Fibroblast of lung (primary cell): ENCODE measurements around the gene ILF2.
"Not testable (repeated sequence)": the region's sequence is repeated elsewhere in the genome, so short reads cannot be mapped to it uniquely, and the experiment has no call there.

ENCODE experiments used
- CTCF ChIP-seq, 2 donors: IDR thresholded peaks in 1 of 2; conservative IDR thresholded peaks in 1 of 2; 1 replicate in 1 of 2; 2 replicates in 1 of 2; pipeline ENCODE4 v1.5.1; 2011 to 2012; ENCODE audit warnings: low read length in 2 of 2, control low read depth in 1 of 2, inconsistent platforms in 1 of 2, low read depth in 1 of 2, mild to moderate bottlenecking in 1 of 2
- EZH2 ChIP-seq: IDR thresholded peaks from 2 replicates; pipeline ENCODE4 v1.5.1; 2012; ENCODE audit warnings: low read length, control low read depth, mild to moderate bottlenecking; ENCODE audit errors: missing control alignments

- TF ChIP-seq CTCF (conservative IDR thresholded peaks at IDR 0.05 in 1 of 2, IDR thresholded peaks at IDR 0.05 in 1 of 2; ENCODE audit: low read depth in 1 of 2, low read length in 2 of 2); EZH2: not testable (repeated sequence)
Observed at GRCh38 chr1:153640213-153640612, 30.6 kb downstream of the ILF2 start.
